SU-DHL-6 (cell line): Measurements from ENCODE around the gene GRK3.

Experiments
- H2AFZ ChIP-seq: fragments of 200-600 bp; sonication (generic); 2 replicates; pipeline ENCODE4 v1.6.1; 2014; ENCODE audit warnings: low read depth, mild to moderate bottlenecking, moderate library complexity, mixed read lengths, antibody characterized with exemption, low read length; ENCODE audit not compliant: severe bottlenecking
- H3F3A ChIP-seq: fragments of 200-600 bp; shearing (Covaris generic); 2 replicates; pipeline ENCODE4 v1.6.0; 2016; ENCODE audit warnings: antibody characterized with exemption, mild to moderate bottlenecking; ENCODE audit not compliant: insufficient read depth
- H3K27ac ChIP-seq: fragments of 200-600 bp; sonication (generic); 2 replicates; pipeline ENCODE4 v1.5.1; 2016; ENCODE audit warnings: low read depth, mild to moderate bottlenecking, low read length, moderate library complexity, mixed read lengths
- H3K27me3 ChIP-seq: fragments of 200-600 bp; sonication (generic), shearing (Covaris generic); 2 replicates; pipeline ENCODE4 v1.6.0; 2014; ENCODE audit warnings: mild to moderate bottlenecking, low read length
- H3K36me3 ChIP-seq: fragments of 200-600 bp; sonication (generic); 2 replicates; pipeline ENCODE4 v1.6.1; 2014; ENCODE audit warnings: mild to moderate bottlenecking, low read length, mixed read lengths
- H3K4me2 ChIP-seq: fragments of 300-600, 200-600 bp; shearing (Covaris generic), sonication (generic); 2 replicates; pipeline ENCODE4 v1.6.0; 2014; ENCODE audit warnings: low read length, low read depth, mild to moderate bottlenecking; ENCODE audit not compliant: poor library complexity, severe bottlenecking
- H3K4me3 ChIP-seq: fragments of 200-600 bp; sonication (generic); 2 replicates; pipeline ENCODE4 v1.5.1; 2014; ENCODE audit warnings: antibody characterized with exemption, low read length, mild to moderate bottlenecking, mixed read lengths; ENCODE audit not compliant: insufficient read depth, poor library complexity, severe bottlenecking
- H3K79me2 ChIP-seq: fragments of 200-600 bp; sonication (generic); 2 replicates; pipeline ENCODE4 v1.6.1; 2014; ENCODE audit warnings: mild to moderate bottlenecking, low read length, moderate library complexity; ENCODE audit not compliant: insufficient read depth
- H3K9ac ChIP-seq: fragments of 200-600 bp; sonication (generic); 2 replicates; pipeline ENCODE4 v1.7.0; 2014; ENCODE audit warnings: mild to moderate bottlenecking, low read length
- H3K9me2 ChIP-seq: fragments of 200-600 bp; sonication (generic); replicated peaks from 2 replicates; pipeline ENCODE4 v1.6.1; 2014; ENCODE audit warnings: low read length; ENCODE audit not compliant: insufficient read depth
- H3K9me3 ChIP-seq: fragments of 200-600 bp; sonication (generic); 2 replicates; pipeline ENCODE4 v1.6.1; 2014; ENCODE audit warnings: low read length, mixed read lengths; ENCODE audit not compliant: insufficient read depth
- H4K20me1 ChIP-seq: fragments of 200-600 bp; sonication (generic); 2 replicates; pipeline ENCODE4 v1.6.1; 2014; ENCODE audit warnings: low read depth, mild to moderate bottlenecking, antibody characterized with exemption, low read length, moderate library complexity, mixed read lengths
- CTCF ChIP-seq: fragments of 200-600 bp; sonication (generic); IDR thresholded peaks from one replicate; pipeline ENCODE4 v1.5.1; 2017; ENCODE audit warnings: antibody characterized with exemption, mild to moderate bottlenecking, low read length, moderate library complexity; ENCODE audit not compliant: insufficient read depth, poor library complexity, severe bottlenecking
- EZH2phosphoT487 ChIP-seq: fragments of 200-600 bp; sonication (generic), shearing (Covaris generic); conservative IDR thresholded peaks from 2 replicates; pipeline ENCODE4 v1.6.1; 2018; ENCODE audit warnings: mild to moderate bottlenecking, antibody characterized with exemption, low read length, moderate library complexity, mixed read lengths

Gene GRK3

GRCh38 chr22:25688627-25689026 lies 124.2 kb downstream of the GRK3 start:
- Histone ChIP-seq H3K27ac (no peak overlapping the region), H3K4me3 (no peak overlapping the region), H3K9me2 (no peaks in the 10 kb centered on the region), H3K9me3 (no peaks in the 10 kb centered on the region), H3F3A (no peaks in the 10 kb centered on the region), H3K9ac (no peak overlapping the region), H4K20me1 (no peaks in the 10 kb centered on the region), H3K4me2 (no peak overlapping the region), H3K36me3 (no peaks in the 10 kb centered on the region), H3K79me2 (no peaks in the 10 kb centered on the region), H3K27me3 (no peaks in the 10 kb centered on the region), H2AFZ (no peak overlapping the region)
- TF ChIP-seq CTCF (no peak), EZH2phosphoT487 (no peak)

- Histone ChIP-seq H3K9ac (no peak overlapping the region), H3K9me2 (no peaks in the 10 kb centered on the region), H3K4me2 (no peak overlapping the region), H4K20me1 (no peaks in the 10 kb centered on the region), H3K36me3 (no peaks in the 10 kb centered on the region), H2AFZ (no peak overlapping the region), H3K4me3 (no peak overlapping the region), H3K9me3 (no peaks in the 10 kb centered on the region), H3K27me3 (no peaks in the 10 kb centered on the region), H3F3A (no peaks in the 10 kb centered on the region), H3K79me2 (no peaks in the 10 kb centered on the region), H3K27ac (no peak overlapping the region)
- TF ChIP-seq CTCF (no peak), EZH2phosphoT487 (no peak)
Observed at GRCh38 chr22:25689631-25690030, 125.2 kb downstream of the GRK3 start.

GRCh38 chr22:25690798-25691197 lies 126.3 kb downstream of the GRK3 start:
- Histone ChIP-seq H3K9ac (no peak overlapping the region), H3K9me2 (no peaks in the 10 kb centered on the region), H3K9me3 (no peaks in the 10 kb centered on the region), H3K79me2 (no peaks in the 10 kb centered on the region), H3K27me3 (no peaks in the 10 kb centered on the region), H3K27ac (no peak overlapping the region), H4K20me1 (no peaks in the 10 kb centered on the region), H3K4me2 (no peak overlapping the region), H3F3A (no peaks in the 10 kb centered on the region), H3K36me3 (no peaks in the 10 kb centered on the region), H3K4me3 (no peak overlapping the region), H2AFZ (no peak overlapping the region)
- TF ChIP-seq EZH2phosphoT487 (no peak), CTCF (no peak)
